Ramos (cell line): ENCODE data around the gene ZNF277.
"Not testable (repeated sequence)": the region's sequence is repeated elsewhere in the genome, so short reads cannot be mapped to it uniquely, and the experiment has no call there.

ENCODE experiments used
- in situ Hi-C: fragments of 300-500 bp; cut with MboI; formaldehyde crosslinking; loops from one replicate; pipeline ENCODE4 v1.14.3; 2022; ENCODE audit warnings: low sequenced_read_pairs; ENCODE audit not compliant: unreplicated experiment

The ZNF277 gene

DNA sequence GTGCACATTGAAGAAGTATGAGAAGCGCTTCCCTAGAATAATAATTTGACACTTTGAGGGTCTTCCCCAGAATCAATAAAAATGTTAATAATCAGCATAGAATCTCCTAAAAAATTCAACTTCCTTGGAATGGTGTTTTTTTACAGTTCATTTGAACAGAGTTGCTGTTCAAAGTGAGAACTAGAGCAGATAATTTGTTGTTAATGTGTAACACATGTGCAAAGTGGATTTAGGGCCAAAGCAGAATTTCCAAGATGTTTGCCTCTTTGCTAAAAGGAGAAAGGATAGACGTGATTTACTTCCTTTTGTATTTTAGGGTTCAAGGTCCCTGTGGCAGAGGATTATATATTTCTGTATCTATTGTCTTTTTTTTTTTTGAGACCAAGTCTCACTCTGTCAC lies 73.8 kb downstream of the ZNF277 start:
- in situ Hi-C loops = no loop called here

GRCh38 chr7:112282476-112283188 lies 76.1 kb downstream of the ZNF277 start:
- in situ Hi-C loops = no loop called here

DNA sequence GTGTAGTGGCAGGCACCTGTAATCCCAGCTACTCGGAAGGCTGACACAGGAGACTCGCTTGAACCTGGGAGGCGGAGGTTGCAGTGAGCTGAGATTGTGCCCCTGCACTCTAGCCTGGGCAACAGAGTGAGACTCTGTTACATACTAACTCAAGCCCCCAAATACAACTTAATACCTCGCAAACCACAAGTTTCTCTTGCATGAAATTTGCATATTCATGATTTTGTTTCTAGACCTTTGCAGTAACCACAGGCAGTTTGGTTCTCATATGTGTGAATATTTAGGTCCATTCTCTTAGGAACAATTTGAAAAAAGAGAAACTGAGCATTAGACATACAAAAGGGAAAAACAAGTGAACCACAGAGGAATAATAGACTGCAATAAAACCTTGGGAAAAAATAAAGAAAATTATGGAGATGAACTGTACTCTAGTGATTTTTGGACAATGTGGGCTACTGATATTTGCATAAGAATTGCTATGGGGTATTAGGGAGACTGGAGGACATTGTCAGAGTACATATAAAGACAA lies 77.0 kb downstream of the ZNF277 start:
- in situ Hi-C loops = no loop called here

- in situ Hi-C loops = no loop called here
Measured at GRCh38 chr7:112286250-112287086, 80.0 kb downstream of the ZNF277 start.

DNA sequence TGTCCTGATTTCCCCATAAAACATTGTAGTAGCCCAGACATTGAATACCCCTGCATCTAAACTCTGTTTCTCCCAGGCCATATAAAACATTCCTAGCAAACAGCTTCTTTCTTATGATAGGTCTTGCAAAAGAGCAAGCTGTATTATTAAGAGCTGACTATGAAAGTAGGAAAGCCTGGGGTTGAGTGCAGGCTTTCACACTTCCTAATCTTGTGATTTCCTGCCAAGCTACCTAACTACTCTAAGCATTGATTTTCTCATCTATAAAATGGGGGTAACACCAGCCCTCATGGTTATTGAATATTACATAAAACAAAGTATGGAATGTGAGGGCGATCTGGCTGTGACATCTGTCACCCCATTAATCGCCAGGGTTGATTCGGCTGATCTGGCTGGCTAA lies 81.8 kb downstream of the ZNF277 start:
- in situ Hi-C loops = no loop called here

- in situ Hi-C loops = no loop called here
Measured at GRCh38 chr7:112290065-112290464, 83.6 kb downstream of the ZNF277 start.

DNA sequence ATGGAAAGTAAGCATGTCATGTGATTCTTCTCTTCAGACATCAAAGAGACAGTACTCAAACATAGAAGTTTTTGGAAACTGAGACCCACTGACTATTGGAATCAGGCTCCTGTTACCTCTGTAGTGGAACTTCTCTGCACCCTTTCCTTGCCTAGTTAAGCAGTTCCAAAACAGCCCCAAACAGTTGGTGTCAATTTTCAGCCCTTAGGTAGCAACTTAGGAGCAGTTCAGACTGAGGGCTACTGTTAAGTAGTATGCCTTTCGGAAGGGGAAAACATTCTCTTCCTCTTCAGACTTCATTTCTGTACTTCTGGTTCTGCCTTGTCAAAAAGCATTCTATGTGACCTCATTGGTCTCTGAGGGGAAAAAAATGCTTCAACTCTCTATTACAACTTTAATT lies 85.7 kb downstream of the ZNF277 start:
- in situ Hi-C loops = no loop called here

DNA sequence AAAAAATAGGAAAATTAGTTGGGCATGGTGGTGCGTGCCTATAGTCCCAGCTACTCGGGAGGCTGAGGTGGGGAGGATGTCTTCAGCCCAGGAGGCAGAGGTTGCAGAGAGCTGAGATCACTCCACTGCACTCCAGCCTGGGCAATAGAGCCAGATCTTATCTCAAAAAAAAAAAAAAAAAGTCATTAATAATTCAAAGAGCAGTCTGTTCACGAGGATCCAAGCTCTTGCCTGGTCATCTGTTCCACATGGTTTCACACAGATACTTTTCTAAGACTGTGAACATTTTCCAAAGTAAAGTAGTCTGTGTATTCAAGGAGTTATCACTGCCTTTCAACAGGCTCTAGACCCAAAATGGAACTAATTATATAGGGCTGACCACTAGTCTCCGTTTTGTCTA lies 86.9 kb downstream of the ZNF277 start:
- in situ Hi-C loops = no loop called here

DNA sequence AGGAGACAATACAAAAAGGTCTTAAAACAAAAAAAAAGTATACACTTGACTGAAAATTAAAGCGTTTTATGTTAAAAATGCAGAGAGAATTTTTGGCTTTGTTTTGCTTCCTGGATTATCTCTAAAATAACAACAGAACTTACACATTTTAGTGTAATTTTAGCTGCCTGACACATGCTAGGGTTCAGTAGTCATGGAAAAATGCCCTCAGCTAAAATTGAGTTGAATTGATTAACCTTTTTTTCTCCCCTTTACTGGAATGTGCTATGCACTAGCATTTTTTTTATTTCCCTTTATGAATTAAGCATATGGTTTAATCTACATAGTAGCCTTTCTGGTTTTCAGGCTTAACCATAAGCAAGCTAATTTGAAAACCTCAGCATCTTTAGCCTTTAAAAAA lies 89.9 kb downstream of the ZNF277 start:
- in situ Hi-C loops = no loop called here

- in situ Hi-C loops = no loop called here
Measured at GRCh38 chr7:112297681-112298080, 91.2 kb downstream of the ZNF277 start.

- in situ Hi-C loops = no loop called here
Measured at GRCh38 chr7:112298543-112299100, 92.1 kb downstream of the ZNF277 start.

- in situ Hi-C loops = no loop called here
Measured at GRCh38 chr7:112300072-112300471, 93.6 kb downstream of the ZNF277 start.

- in situ Hi-C loops = no loop called here
Measured at GRCh38 chr7:112300831-112301407, 94.4 kb downstream of the ZNF277 start.

GRCh38 chr7:112302566-112302965 lies 96.1 kb downstream of the ZNF277 start:
- in situ Hi-C loops = no loop called here

GRCh38 chr7:112306903-112307302 lies 100.4 kb downstream of the ZNF277 start:
- in situ Hi-C loops = no loop called here

- in situ Hi-C loops = no loop called here
Measured at GRCh38 chr7:112307506-112307905, 101.0 kb downstream of the ZNF277 start.

DNA sequence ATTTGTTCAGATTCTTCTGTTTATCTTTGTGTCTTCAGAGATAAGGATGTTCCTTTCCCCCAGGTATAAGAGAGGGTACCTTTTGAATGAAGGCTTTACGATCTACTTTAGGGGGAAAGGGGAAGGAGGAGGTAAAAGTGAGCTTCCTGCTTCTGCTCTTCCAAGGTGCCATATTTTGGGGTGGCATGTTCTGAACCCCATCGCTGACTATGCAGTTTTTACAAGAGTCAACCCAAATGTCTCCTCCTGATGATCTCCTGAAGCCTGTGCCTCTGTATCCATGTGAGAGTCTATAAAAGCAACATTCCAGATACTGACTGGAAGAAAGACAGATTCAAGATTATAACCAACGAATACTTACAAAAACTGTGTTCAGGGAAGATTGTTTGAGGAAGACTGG lies 102.5 kb downstream of the ZNF277 start:
- in situ Hi-C loops = no loop called here

GRCh38 chr7:112316803-112317202 lies 110.3 kb downstream of the ZNF277 start:
- in situ Hi-C loops = not testable (repeated sequence)

GRCh38 chr7:112322070-112322469 lies 115.6 kb downstream of the ZNF277 start:
- in situ Hi-C loops = no loop called here

DNA sequence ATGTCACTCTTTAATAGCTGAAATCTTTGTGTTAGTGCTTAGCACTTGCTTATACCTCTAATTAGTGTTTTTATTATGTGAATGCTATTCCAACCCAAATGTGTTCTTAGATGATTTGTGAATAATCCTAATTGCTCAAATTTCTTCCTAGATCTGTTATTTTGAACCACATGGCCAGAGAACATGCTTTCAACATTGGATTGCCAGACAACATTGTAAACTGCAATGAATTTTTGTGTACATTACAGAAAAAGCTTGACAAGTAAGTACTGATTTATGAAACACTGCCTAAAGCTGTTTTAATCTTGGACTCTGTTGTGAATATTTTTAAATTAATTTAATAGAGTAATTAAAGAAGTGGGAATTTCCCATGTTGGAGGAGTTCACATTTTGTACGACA lies 121.1 kb downstream of the ZNF277 start:
- in situ Hi-C loops = no loop called here

- in situ Hi-C loops = no loop called here
Measured at GRCh38 chr7:112331492-112331891, 125.0 kb downstream of the ZNF277 start.
